DND-41 (cell line): ENCODE measurements around the gene IQGAP2.

ENCODE experiments used
- ATAC-seq: fragments of 200-7000 bp; cut with Tn5 transposase; 3 replicates; pipeline ENCODE4 v1.9.1; 2021; ENCODE audit warnings: low read depth; ENCODE audit not compliant: insufficient read depth
- DNase-seq: peaks from one replicate; pipeline ENCODE4 v3.0.0-alpha.2; 2020
- H2AFZ ChIP-seq: 2 replicates; pipeline ENCODE4 v1.6.0; 2012; ENCODE audit warnings: low read depth, low read length
- H3K27ac ChIP-seq: 2 replicates; pipeline ENCODE4 v1.5.1; 2012; ENCODE audit warnings: low read length, inconsistent platforms
- H3K27me3 ChIP-seq: fragments of 200-600 bp; sonication (generic); 2 replicates; pipeline ENCODE4 v1.6.0; 2012; ENCODE audit warnings: low read length, mild to moderate bottlenecking, inconsistent platforms; ENCODE audit not compliant: insufficient read depth, poor library complexity
- H3K36me3 ChIP-seq: 2 replicates; pipeline ENCODE4 v1.5.1; 2012; ENCODE audit warnings: low read length, inconsistent platforms; ENCODE audit not compliant: insufficient read depth
- H3K4me1 ChIP-seq: 2 replicates; pipeline ENCODE4 v1.5.1; 2012; ENCODE audit warnings: mild to moderate bottlenecking, low read length; ENCODE audit not compliant: insufficient read depth
- H3K4me2 ChIP-seq: 2 replicates; pipeline ENCODE4 v1.6.0; 2012; ENCODE audit warnings: mild to moderate bottlenecking, moderate library complexity, low read length, inconsistent platforms; ENCODE audit not compliant: insufficient read depth
- H3K4me3 ChIP-seq, 2 experiments: fragments of 200-600 bp in 1 of 2; shearing (Covaris generic) in 1 of 2; 2 replicates each; pipeline ENCODE4 v1.5.1; 2012 to 2016; ENCODE audit warnings: inconsistent platforms in 2 of 2, low read length in 2 of 2, mild to moderate bottlenecking in 2 of 2, low read depth in 1 of 2, moderate library complexity in 1 of 2
- H3K79me2 ChIP-seq: 2 replicates; pipeline ENCODE4 v1.6.0; 2012; ENCODE audit warnings: low read length, inconsistent platforms; ENCODE audit not compliant: insufficient read depth
- H3K9ac ChIP-seq: 2 replicates; pipeline ENCODE4 v1.6.0; 2012; ENCODE audit warnings: low read depth, mild to moderate bottlenecking, inconsistent platforms, low read length, moderate library complexity
- H3K9me3 ChIP-seq: 2 replicates; pipeline ENCODE4 v1.5.1; 2012; ENCODE audit warnings: low read length, moderate library complexity, mild to moderate bottlenecking, inconsistent platforms; ENCODE audit not compliant: insufficient read depth, severe bottlenecking
- H4K20me1 ChIP-seq: 2 replicates; pipeline ENCODE4 v1.6.0; 2012; ENCODE audit warnings: low read length; ENCODE audit not compliant: insufficient read depth
- CTCF ChIP-seq: IDR thresholded peaks from 2 replicates; pipeline ENCODE4 v1.5.1; 2012; ENCODE audit warnings: borderline replicate concordance, low read length, moderate library complexity, mild to moderate bottlenecking; ENCODE audit not compliant: poor library complexity, severe bottlenecking; ENCODE audit errors: extremely low read depth
- EZH2 ChIP-seq: IDR thresholded peaks from 3 replicates; pipeline ENCODE4 v1.6.1; 2012; ENCODE audit warnings: borderline replicate concordance, low read depth, mild to moderate bottlenecking, moderate library complexity, low read length, inconsistent platforms; ENCODE audit not compliant: severe bottlenecking

The IQGAP2 gene

GRCh38 chr5:76469656-76470290 lies 66.7 kb downstream of the IQGAP2 start:
- DNase-seq (no peak), ATAC-seq (no peak)
- Histone ChIP-seq H3K27ac (no peak overlapping the region), H3K79me2 (no peaks in the 10 kb centered on the region), H3K9ac (no peak overlapping the region), H4K20me1 (no peaks in the 10 kb centered on the region), H3K4me2 (no peak overlapping the region), H3K27me3 (no peaks in the 10 kb centered on the region), H3K36me3 (no peaks in the 10 kb centered on the region), H3K4me3 (no peak overlapping the region), H3K9me3 (no peaks in the 10 kb centered on the region), H3K4me1 (peaks cover 10% of the 10 kb centered on the region), H2AFZ (no peak overlapping the region)
- TF ChIP-seq CTCF (no peak), EZH2 (no peak)

GRCh38 chr5:76470976-76471375 lies 67.9 kb downstream of the IQGAP2 start:
- no peak overlapping the region for H3K9ac ChIP-seq
- no peaks in the 10 kb centered on the region for H3K36me3 ChIP-seq
- ATAC-seq = no peak
- no peak for DNase-seq
- H3K4me2 ChIP-seq = no peak overlapping the region
- H3K27me3 ChIP-seq = no peaks in the 10 kb centered on the region
- TF ChIP-seq EZH2 (no peak), CTCF (no peak)
- H4K20me1 ChIP-seq = no peaks in the 10 kb centered on the region
- no peak overlapping the region for H2AFZ ChIP-seq
- no peak overlapping the region for H3K4me3 ChIP-seq
- H3K4me1 ChIP-seq = peaks cover 10% of the 10 kb centered on the region
- no peaks in the 10 kb centered on the region for H3K79me2 ChIP-seq
- H3K9me3 ChIP-seq = no peaks in the 10 kb centered on the region
- no peak overlapping the region for H3K27ac ChIP-seq

- H3K36me3 ChIP-seq = no peaks in the 10 kb centered on the region
- H3K79me2 ChIP-seq = no peaks in the 10 kb centered on the region
- TF ChIP-seq CTCF (no peak), EZH2 (no peak)
- no peak overlapping the region for H3K27ac ChIP-seq
- H3K27me3 ChIP-seq = no peaks in the 10 kb centered on the region
- no peaks in the 10 kb centered on the region for H4K20me1 ChIP-seq
- H3K4me3 ChIP-seq = no peak overlapping the region
- peaks cover 10% of the 10 kb centered on the region for H3K4me1 ChIP-seq
- H3K9ac ChIP-seq = no peak overlapping the region
- DNase-seq (no peak), ATAC-seq (no peak)
- H3K4me2 ChIP-seq = no peak overlapping the region
- H3K9me3 ChIP-seq = no peaks in the 10 kb centered on the region
- H2AFZ ChIP-seq = no peak overlapping the region
Observed at GRCh38 chr5:76471406-76471805, 68.3 kb downstream of the IQGAP2 start.

- TF ChIP-seq CTCF (no peak), EZH2 (no peak)
- no peaks in the 10 kb centered on the region for H3K79me2 ChIP-seq
- H4K20me1 ChIP-seq = no peaks in the 10 kb centered on the region
- no peaks in the 10 kb centered on the region for H3K9me3 ChIP-seq
- DNase-seq = no peak
- no peak for ATAC-seq
- no peak overlapping the region for H3K4me2 ChIP-seq
- H3K36me3 ChIP-seq = no peaks in the 10 kb centered on the region
- H3K4me3 ChIP-seq = no peak overlapping the region
- H3K27me3 ChIP-seq = no peaks in the 10 kb centered on the region
- H3K27ac ChIP-seq = no peak overlapping the region
- peaks cover 10% of the 10 kb centered on the region for H3K4me1 ChIP-seq
- no peak overlapping the region for H3K9ac ChIP-seq
- no peak overlapping the region for H2AFZ ChIP-seq
Observed at GRCh38 chr5:76471987-76472334, 68.9 kb downstream of the IQGAP2 start.
